B cell (primary cell): ENCODE data around the gene MYCBP2. TPM values are rescaled to one million over a fixed set of nuclear protein-coding genes. Genes with fewer than 3 reads are reported as not detected.

Source experiments
- ATAC-seq: fragments of 200-7000 bp; cut with Tn5 transposase; one replicate; pipeline ENCODE4 v1.10.0; 2021; ENCODE audit warnings: low read depth, mild to moderate bottlenecking, moderate number of reproducible peaks, moderate library complexity
- CTCF ChIA-PET: fragments of 350-600 bp; sonication (Branson Sonifier 250); formaldehyde crosslinking; loops from one replicate; lab custom pipeline; 2021; ENCODE audit warnings: antibody characterized with exemption, inconsistent platforms; lab: Charles Lee
- POLR2A ChIA-PET: fragments of 350-600 bp; sonication (Branson Sonifier 250); formaldehyde crosslinking; loops from one replicate; lab custom pipeline; 2021; ENCODE audit warnings: antibody characterized with exemption; lab: Charles Lee
- DNase-seq: peaks from one replicate; pipeline ENCODE4 v3.0.0; 2013
- H2AFZ ChIP-seq: 2 replicates; pipeline ENCODE4 v1.6.1; 2012; ENCODE audit warnings: mild to moderate bottlenecking, low read depth, low read length; ENCODE audit not compliant: insufficient read depth, poor library complexity, severe bottlenecking
- H3K27ac ChIP-seq, 2 donors: 1 replicate in 1 of 2; 2 replicates in 1 of 2; pipeline ENCODE4 v1.5.1; 2012 to 2013; ENCODE audit warnings: low read length in 2 of 2, mild to moderate bottlenecking in 2 of 2, moderate library complexity in 1 of 2
- H3K27me3 ChIP-seq, 4 experiments: fragments of 200-600 bp in 1 of 4; sonication (generic) in 1 of 4; replicated peaks in 1 of 4; 1 replicate in 2 of 4; 2 replicates in 2 of 4; pipeline versions ENCODE4 v1.6.1 to v1.7.0; 2013 to 2016; ENCODE audit warnings: low read length in 3 of 4, mild to moderate bottlenecking in 2 of 4, mixed read lengths in 1 of 4, moderate library complexity in 1 of 4; ENCODE audit not compliant: insufficient read depth in 4 of 4, control insufficient read depth in 3 of 4; ENCODE audit errors: control extremely low read depth in 1 of 4
- H3K36me3 ChIP-seq, 2 experiments: replicated peaks in 1 of 2; 1 replicate in 1 of 2; 2 replicates in 1 of 2; pipeline versions ENCODE4 v1.6.1 to v1.7.1; 2013; ENCODE audit warnings: low read length in 1 of 2; ENCODE audit not compliant: insufficient read depth in 2 of 2, control insufficient read depth in 1 of 2; ENCODE audit errors: control extremely low read depth in 1 of 2, extremely low read depth in 1 of 2
- H3K4me1 ChIP-seq, 2 donors: fragments of 200-600 bp in 1 of 2; sonication (generic) in 1 of 2; 1 replicate in 1 of 2; 2 replicates in 1 of 2; pipeline versions ENCODE4 v1.5.1 to v1.6.1; 2013 to 2017; ENCODE audit warnings: low read length in 2 of 2; ENCODE audit not compliant: control insufficient read depth in 2 of 2, insufficient read depth in 2 of 2
- H3K4me2 ChIP-seq: replicated peaks from 2 replicates; pipeline ENCODE3; 2012; ENCODE audit warnings: mild to moderate bottlenecking, low read depth, low read length; ENCODE audit not compliant: poor library complexity, severe bottlenecking
- H3K4me3 ChIP-seq, 5 experiments: fragments of 200-600 bp in 1 of 5; sonication (generic) in 1 of 5; 1 replicate in 3 of 5; 2 replicates in 2 of 5; pipeline versions ENCODE4 v1.5.1 to v1.7.0; 2011 to 2016; ENCODE audit warnings: low read length in 4 of 5, mild to moderate bottlenecking in 4 of 5, low read depth in 2 of 5, control low read depth in 1 of 5, moderate library complexity in 1 of 5; ENCODE audit not compliant: insufficient read depth in 1 of 5; ENCODE audit errors: control extremely low read depth in 1 of 5, extremely low read depth in 1 of 5
- H3K79me2 ChIP-seq: fragments of 200-600 bp; sonication (generic); one replicate; pipeline ENCODE4 v1.6.0; 2016; ENCODE audit warnings: low read length; ENCODE audit not compliant: control insufficient read depth, insufficient read depth
- H3K9ac ChIP-seq: fragments of 200-600 bp; sonication (generic); 2 replicates; pipeline ENCODE4 v1.6.1; 2017; ENCODE audit warnings: mild to moderate bottlenecking, low read length, moderate library complexity
- H3K9me3 ChIP-seq, 3 donors: one replicate each; pipeline versions ENCODE4 v1.6.1 to v1.7.1; 2013; ENCODE audit warnings: low read length in 2 of 3; ENCODE audit not compliant: control insufficient read depth in 2 of 3, insufficient read depth in 1 of 3; ENCODE audit errors: control extremely low read depth in 1 of 3
- H4K20me1 ChIP-seq: 2 replicates; pipeline ENCODE4 v1.6.0; 2012; ENCODE audit warnings: mild to moderate bottlenecking, low read length; ENCODE audit not compliant: insufficient read depth, control insufficient read depth, poor library complexity, severe bottlenecking
- H3K27ac Mint-ChIP-seq: one replicate; pipeline ENCODE4 v1.8.0; 2021; ENCODE audit warnings: mixed read lengths
- H3K27me3 Mint-ChIP-seq: one replicate; pipeline ENCODE4 v1.8.0; 2021; ENCODE audit warnings: mixed read lengths
- H3K4me1 Mint-ChIP-seq: one replicate; pipeline ENCODE4 v1.8.0; 2021; ENCODE audit warnings: mixed read lengths
- H3K4me3 Mint-ChIP-seq: one replicate; pipeline ENCODE4 v1.8.0; 2021; ENCODE audit warnings: mixed read lengths
- H3K9me3 Mint-ChIP-seq: one replicate; pipeline ENCODE4 v1.8.0; 2022; ENCODE audit warnings: mixed read lengths; ENCODE audit not compliant: insufficient read depth
- CTCF ChIP-seq: fragments of 200-600 bp; IDR thresholded peaks from one replicate; pipeline ENCODE4 v1.8.0; 2022; ENCODE audit warnings: antibody characterized with exemption, mild to moderate bottlenecking
- EZH2 ChIP-seq: IDR thresholded peaks from 2 replicates; pipeline ENCODE4 v1.6.1; 2012; ENCODE audit warnings: borderline replicate concordance, low read depth, mild to moderate bottlenecking, moderate library complexity, low read length; ENCODE audit not compliant: insufficient read depth, poor library complexity, severe bottlenecking
- WGBS: methylation state at CpG from one replicate; pipeline ENCODE4 v1.1.5; 2013; ENCODE audit warnings: missing lambda C conversion rate; ENCODE audit not compliant: insufficient coverage; 5-methylcytosine and 5-hydroxymethylcytosine counted together
- intact Hi-C: fragments of 100-400 bp; cut with micrococcal nuclease; formaldehyde crosslinking; loops from one replicate; pipeline ENCODE4 v1.10.0; 2022
- polyA plus RNA-seq: library from polyadenylated mRNA; depleted of rRNA; stranded (reverse); fragments of >200 nt; gene quantifications from 2 replicates; pipeline ENCODE4 v1.2.3, GENCODE V29; 2012
- total RNA-seq, 2 donors: library from RNA; stranded (reverse); fragments of 120-200 nt in 1 of 2; gene quantifications; 1 replicate in 1 of 2; 2 replicates in 1 of 2; pipeline versions ENCODE4 v1.2.3 to v1.2.4, GENCODE V29; 2013 to 2022

The MYCBP2 gene
- total and polyA plus RNA-seq, 2 donors (not counting 1 experiment from before 2014, with no cell fraction given): 84.0 to 237 TPM

- no peaks in the 10 kb centered on the region for H3K4me1 Mint-ChIP-seq
- H3K27me3 ChIP-seq: no peaks in the 10 kb centered on the region
- H3K9ac ChIP-seq: no peak overlapping the region
- peaks cover 2% of the 10 kb centered on the region for H3K9me3 Mint-ChIP-seq
- CTCF ChIA-PET: no interaction called here
- H2AFZ ChIP-seq: no peak overlapping the region
- POLR2A ChIA-PET: no interaction called here
- no peak overlapping the region for H3K27ac Mint-ChIP-seq
- H3K27ac ChIP-seq: no peak overlapping the region
- 94% methylated on average over 6 of the region's 7 CpGs for WGBS
- DNase-seq: no peak
- H3K27me3 Mint-ChIP-seq: no peaks in the 10 kb centered on the region
- no peak overlapping the region for H3K4me2 ChIP-seq
- intact Hi-C loops: no loop called here
- H3K4me1 ChIP-seq: no peaks in the 10 kb centered on the region
- no peak for ATAC-seq
- no peaks in the 10 kb centered on the region for H4K20me1 ChIP-seq
- peaks cover 0 to 1% (median 0%) of the 10 kb centered on the region in 3 donors for H3K9me3 ChIP-seq
- TF ChIP-seq CTCF (no peak), EZH2 (no peak)
- H3K79me2 ChIP-seq: no peaks in the 10 kb centered on the region
- peaks cover 7 to 10% of the 10 kb centered on the region in 2 experiments for H3K36me3 ChIP-seq
- H3K4me3 Mint-ChIP-seq: no peak overlapping the region
- H3K4me3 ChIP-seq: no peak overlapping the region
Measured at GRCh38 chr13:77040076-77040475, 286.8 kb downstream of the MYCBP2 start.

- no peaks in the 10 kb centered on the region for H4K20me1 ChIP-seq
- intact Hi-C loops: no loop called here
- POLR2A ChIA-PET: no interaction called here
- H3K79me2 ChIP-seq: no peaks in the 10 kb centered on the region
- no peak overlapping the region for H2AFZ ChIP-seq
- no peak for TF ChIP-seq EZH2
- TF ChIP-seq CTCF: no peak
- no CpG with 5 or more reads among the region's 5 CpGs for WGBS
- H3K4me1 ChIP-seq: no peaks in the 10 kb centered on the region
- Mint-ChIP-seq H3K4me3 (no peak overlapping the region), H3K27me3 (no peaks in the 10 kb centered on the region), H3K4me1 (no peaks in the 10 kb centered on the region), H3K9me3 (peaks cover 2% of the 10 kb centered on the region), H3K27ac (no peak overlapping the region)
- DNase-seq (no peak), ATAC-seq (no peak)
- no peak overlapping the region for H3K27ac ChIP-seq
- no peak overlapping the region for H3K9ac ChIP-seq
- CTCF ChIA-PET: no interaction called here
- H3K4me3 ChIP-seq: no peak overlapping the region
- H3K27me3 ChIP-seq: no peaks in the 10 kb centered on the region
- H3K36me3 ChIP-seq: peaks cover 3 to 6% of the 10 kb centered on the region in 2 experiments
- H3K9me3 ChIP-seq: peaks cover 0 to 1% (median 0%) of the 10 kb centered on the region in 3 donors
- H3K4me2 ChIP-seq: no peak overlapping the region
Measured at GRCh38 chr13:77038907-77039480, 287.9 kb downstream of the MYCBP2 start.
